BJ (cell line): Measurements from ENCODE around the gene ZCCHC18. TPM values are rescaled to one million over a fixed set of nuclear protein-coding genes. Genes with fewer than 3 reads are reported as not detected.
A peak's percentile ranks its signal among the peaks of the same experiment; 100 is the strongest.
"Not testable (repeated sequence)": the region's sequence is repeated elsewhere in the genome, so short reads cannot be mapped to it uniquely, and the experiment has no call there.

ENCODE experiments used
- CTCF ChIA-PET: fragments of 350-600 bp; formaldehyde crosslinking; extraction: SDS; loops from one replicate; lab custom pipeline; 2021; ENCODE audit warnings: antibody characterized with exemption, inconsistent platforms; lab: Yijun Ruan, JAX
- POLR2A ChIA-PET: fragments of 300-600 bp; sonication (Branson Sonifier 250); formaldehyde crosslinking; extraction: SDS; loops from one replicate; lab custom pipeline; 2021; ENCODE audit warnings: antibody characterized with exemption; lab: Charles Lee
- DNase-seq: peaks from one replicate; pipeline ENCODE4 v3.0.0-alpha.2; 2011; ENCODE audit warnings: low read depth
- H3K27me3 ChIP-seq: 2 replicates; pipeline ENCODE4 v1.6.0; 2011; ENCODE audit warnings: low read length; ENCODE audit not compliant: control insufficient read depth, insufficient read depth
- H3K36me3 ChIP-seq: 2 replicates; pipeline ENCODE4 v1.5.1; 2011; ENCODE audit warnings: low read length; ENCODE audit not compliant: control insufficient read depth, insufficient read depth
- H3K4me3 ChIP-seq: 2 replicates; pipeline ENCODE4 v1.5.1; 2011; ENCODE audit warnings: low read depth, mild to moderate bottlenecking, control low read depth, low read length
- polyA minus RNA-seq: library from RNA; depleted of rRNA, polyadenylated mRNA; stranded (reverse); fragments of >200 nt; gene quantifications from 2 replicates; pipeline ENCODE4 v1.2.3, GENCODE V29; 2011; rRNA and poly(A)+ RNA removed
- polyA plus RNA-seq: library from polyadenylated mRNA; depleted of rRNA; stranded (reverse); fragments of >200 nt; gene quantifications from 2 replicates; pipeline ENCODE4 v1.2.3, GENCODE V29; 2011; rRNA removed
- TF ChIP-seq, protein P1 (sequence below): IDR thresholded peaks from 2 replicates; pipeline ENCODE4 v1.5.1; 2011; ENCODE audit warnings: low read depth, mild to moderate bottlenecking, control low read depth, inconsistent platforms, low read length, moderate library complexity; ENCODE audit not compliant: insufficient read depth

The ZCCHC18 gene
- polyA plus RNA-seq (1.5 and 3.2 TPM in 2 replicates), polyA minus RNA-seq (0.47 and 1.5 TPM in 2 replicates)

DNA sequence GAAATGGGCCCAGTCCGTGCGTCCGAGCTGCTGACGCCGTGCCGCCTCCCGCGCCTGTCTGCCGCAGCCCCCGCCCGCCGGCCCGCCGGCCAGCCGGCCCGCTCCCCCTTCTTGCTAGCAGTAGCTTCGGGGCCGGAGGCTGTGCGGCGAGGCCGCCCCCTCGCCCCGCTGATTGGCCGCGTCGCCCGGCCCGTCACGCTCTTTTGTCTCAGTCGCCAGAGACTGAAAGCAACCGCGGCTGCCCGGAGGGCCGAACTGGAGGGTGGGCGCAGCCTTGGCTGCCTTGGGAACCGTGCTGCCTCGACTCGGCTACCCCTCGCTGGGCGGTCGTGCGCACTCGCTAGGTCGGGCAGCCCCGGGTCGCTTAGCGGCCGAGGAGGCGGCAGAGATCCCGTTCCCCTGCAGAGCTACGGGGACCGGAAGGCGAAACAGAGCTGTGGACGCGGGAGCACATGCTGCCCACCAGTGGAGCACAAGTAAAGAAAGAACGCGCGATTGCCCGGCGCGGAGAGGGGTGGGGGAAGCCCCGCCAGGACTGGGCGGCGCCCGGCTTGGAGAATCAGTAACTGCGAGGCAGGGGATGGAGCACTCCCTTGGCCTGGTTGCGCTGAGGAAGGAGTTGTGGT is at the start of gene ZCCHC18:
TSS of gene ZCCHC18 (plus strand) at position 198 of the 626 bp plus-strand sequence. CDS start 1,589 bp downstream, outside the sequence.
- no peaks in the 10 kb centered on the region for H3K36me3 ChIP-seq
- no peak for DNase-seq
- TF ChIP-seq, protein P1, sequence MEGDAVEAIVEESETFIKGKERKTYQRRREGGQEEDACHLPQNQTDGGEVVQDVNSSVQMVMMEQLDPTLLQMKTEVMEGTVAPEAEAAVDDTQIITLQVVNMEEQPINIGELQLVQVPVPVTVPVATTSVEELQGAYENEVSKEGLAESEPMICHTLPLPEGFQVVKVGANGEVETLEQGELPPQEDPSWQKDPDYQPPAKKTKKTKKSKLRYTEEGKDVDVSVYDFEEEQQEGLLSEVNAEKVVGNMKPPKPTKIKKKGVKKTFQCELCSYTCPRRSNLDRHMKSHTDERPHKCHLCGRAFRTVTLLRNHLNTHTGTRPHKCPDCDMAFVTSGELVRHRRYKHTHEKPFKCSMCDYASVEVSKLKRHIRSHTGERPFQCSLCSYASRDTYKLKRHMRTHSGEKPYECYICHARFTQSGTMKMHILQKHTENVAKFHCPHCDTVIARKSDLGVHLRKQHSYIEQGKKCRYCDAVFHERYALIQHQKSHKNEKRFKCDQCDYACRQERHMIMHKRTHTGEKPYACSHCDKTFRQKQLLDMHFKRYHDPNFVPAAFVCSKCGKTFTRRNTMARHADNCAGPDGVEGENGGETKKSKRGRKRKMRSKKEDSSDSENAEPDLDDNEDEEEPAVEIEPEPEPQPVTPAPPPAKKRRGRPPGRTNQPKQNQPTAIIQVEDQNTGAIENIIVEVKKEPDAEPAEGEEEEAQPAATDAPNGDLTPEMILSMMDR = no peak
- ChIA-PET CTCF (interaction anchor here (1.0 to 3.2 kb wide), 6 partner anchors 12 to 267 kb away, joined by 3 to 9 read pairs (median 6); no protein-coding TSS in a partner anchor), POLR2A (no interaction called here)
- H3K4me3 ChIP-seq = peak within 1 kb of the TSS; percentile 50
- no peaks in the 10 kb centered on the region for H3K27me3 ChIP-seq

DNA sequence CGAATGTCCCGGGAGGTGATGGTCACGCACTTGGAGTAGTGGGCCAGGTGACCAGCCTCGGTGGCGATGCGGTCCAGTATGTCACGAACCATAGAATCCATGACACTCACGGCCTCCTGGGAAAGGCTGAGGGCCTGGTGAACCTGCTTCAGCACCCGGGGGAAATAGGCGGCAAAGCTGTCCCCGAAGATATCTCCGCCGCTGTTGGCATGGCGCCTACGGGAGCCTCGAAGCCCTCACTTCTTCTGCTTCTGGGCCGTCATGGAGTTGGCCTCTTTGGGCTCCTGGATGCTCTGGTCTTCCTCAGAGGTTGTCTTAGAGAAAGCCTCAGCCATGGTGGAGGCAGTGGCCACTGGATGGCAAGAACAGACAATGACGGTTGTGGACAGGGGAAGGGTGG is 49.7 kb upstream of the ZCCHC18 start:
- H3K36me3 ChIP-seq, H3K27me3 ChIP-seq, POLR2A ChIA-PET, H3K4me3 ChIP-seq, DNase-seq, CTCF ChIA-PET: not testable (repeated sequence)

DNA sequence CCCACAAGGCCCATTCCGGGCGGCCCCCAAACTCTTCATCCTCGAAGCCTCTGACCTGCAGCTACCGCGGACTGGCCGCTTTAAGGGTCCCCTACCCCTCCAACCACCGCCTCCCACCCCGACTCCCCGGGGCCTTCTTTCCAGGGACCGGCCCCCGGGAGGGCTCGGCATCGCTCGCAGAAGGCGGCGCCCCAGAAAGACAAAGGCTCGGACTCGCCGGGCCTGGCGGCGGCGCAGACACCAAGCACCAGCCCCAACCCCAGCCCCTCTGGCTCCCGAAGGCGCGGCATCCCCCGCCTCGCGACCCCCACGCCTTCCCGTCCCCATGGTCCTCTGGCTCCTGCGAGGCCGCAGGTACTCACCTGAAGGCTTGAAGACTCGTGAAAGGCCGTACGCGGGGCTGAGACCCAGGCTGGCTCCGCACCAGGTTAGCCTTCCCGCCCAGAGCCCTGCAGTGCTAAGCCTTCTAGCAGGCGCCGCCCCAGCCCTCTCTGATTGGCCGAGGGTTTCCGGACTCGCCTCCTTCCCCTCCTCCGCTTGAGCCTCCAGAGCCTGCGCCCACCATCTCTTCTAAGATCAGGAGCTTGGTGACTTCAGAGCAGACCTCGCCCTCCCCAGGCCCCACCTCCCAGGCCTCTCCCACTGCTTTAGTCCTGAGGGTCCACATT is 36.4 kb upstream of the ZCCHC18 start, which contains the start of gene TMSB15C:
TSS of gene TMSB15C (minus strand) at position 459 of the 668 bp plus-strand sequence.
- DNase-seq, H3K36me3 ChIP-seq, H3K27me3 ChIP-seq, CTCF ChIA-PET, H3K4me3 ChIP-seq, POLR2A ChIA-PET: not testable (repeated sequence)

DNA sequence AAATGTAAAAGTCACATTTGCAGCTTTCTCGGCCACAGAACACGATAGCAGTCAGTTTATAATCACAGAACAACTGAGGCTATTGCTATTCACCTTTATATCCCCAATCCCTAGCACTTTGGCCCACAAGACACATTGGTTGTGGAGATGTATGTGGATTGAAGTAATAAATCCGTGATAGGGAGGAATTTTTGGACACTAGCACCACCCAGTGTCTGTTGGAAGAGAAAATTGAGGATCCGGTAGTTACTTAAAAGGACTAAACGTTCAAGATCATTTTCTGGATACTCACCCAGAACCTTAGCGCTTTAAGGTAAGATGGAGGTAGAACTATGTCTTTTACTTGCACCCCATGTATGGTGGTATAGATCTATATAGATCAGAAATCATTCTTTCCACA is 34.5 kb upstream of the ZCCHC18 start:
- DNase-seq, H3K4me3 ChIP-seq, H3K27me3 ChIP-seq, POLR2A ChIA-PET, CTCF ChIA-PET, H3K36me3 ChIP-seq: not testable (repeated sequence)

DNA sequence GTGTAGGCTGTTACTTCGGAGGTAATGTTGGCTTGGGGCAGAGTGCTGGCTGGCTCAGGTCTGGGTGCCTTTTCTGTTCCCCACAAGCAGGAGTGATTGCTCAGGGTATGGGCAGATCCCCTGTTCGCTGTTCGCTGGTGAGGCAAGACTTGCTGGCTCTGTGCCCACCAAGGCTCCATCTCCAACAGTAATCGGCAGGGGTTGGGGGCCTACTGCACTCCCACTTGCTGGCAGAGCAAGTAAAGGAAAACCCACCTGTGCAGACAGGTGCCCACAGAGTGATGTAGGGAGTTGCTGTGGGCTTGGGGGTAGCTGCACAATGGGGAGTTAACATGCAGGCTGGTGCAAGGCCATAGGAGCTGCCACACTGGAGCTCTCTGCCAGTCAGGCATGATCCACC is 28.3 kb upstream of the ZCCHC18 start:
- H3K4me3 ChIP-seq = no peak overlapping the region
- H3K27me3 ChIP-seq = no peaks in the 10 kb centered on the region
- ChIA-PET CTCF (interaction anchor here (1.1 kb wide), 1 partner anchor 186 kb away, joined by 3 read pairs; no protein-coding TSS in a partner anchor), POLR2A (no interaction called here)
- DNase-seq = no peak
- H3K36me3 ChIP-seq = no peaks in the 10 kb centered on the region
- TF ChIP-seq, protein P1 = no peak

DNA sequence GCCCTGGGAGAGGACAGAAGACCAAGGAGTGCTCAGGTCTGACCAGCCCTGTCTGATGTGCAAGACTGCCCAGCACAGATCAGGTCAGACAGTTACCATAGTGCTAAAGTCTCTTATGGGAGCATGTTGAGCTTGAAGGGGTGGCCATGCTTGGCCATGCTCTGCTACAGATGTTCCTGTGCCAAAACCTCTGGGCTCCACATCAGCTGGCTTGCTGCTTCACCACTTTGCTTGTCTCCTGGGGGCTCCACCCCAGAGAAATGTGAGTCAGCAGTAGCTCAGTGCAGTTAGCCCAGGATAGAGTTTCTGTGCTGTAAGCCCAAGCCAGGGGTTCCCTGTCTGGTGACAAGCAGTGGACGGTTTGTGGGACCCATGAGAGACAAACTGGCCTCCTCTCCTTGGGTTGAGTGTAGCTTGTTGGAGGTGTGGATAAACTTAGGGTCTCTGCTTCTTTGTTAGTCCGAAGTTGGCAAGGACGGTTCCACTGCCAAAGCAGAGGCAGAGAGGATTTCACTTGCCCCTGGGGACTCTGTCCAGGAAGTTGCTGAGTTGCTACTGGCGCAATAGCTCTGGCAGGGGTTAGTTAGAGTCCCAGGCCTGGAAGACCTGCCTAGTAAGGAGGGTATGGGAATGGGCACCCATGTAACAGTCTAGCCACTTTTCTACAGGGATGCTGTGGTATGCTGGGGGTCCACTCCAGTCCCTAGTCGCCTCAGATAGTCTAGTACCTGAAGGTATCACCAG is 27.6 kb upstream of the ZCCHC18 start:
- DNase-seq = no peak
- Histone ChIP-seq H3K27me3 (no peaks in the 10 kb centered on the region), H3K36me3 (no peaks in the 10 kb centered on the region), H3K4me3 (no peak overlapping the region)
- ChIA-PET POLR2A (no interaction called here), CTCF (interaction anchor here (1.1 kb wide), 1 partner anchor 186 kb away, joined by 3 read pairs; no protein-coding TSS in a partner anchor)
- TF ChIP-seq, protein P1 = no peak
